Measurements from ENCODE around the gene RBM42.

The RBM42 gene

GRCh38 chr19:35655600-35655999 lies 26.8 kb downstream of the RBM42 start:
- DNase-seq: no peak

GRCh38 chr19:35656700-35657099 lies 27.9 kb downstream of the RBM42 start:
- no peak for DNase-seq

GRCh38 chr19:35657904-35658700 lies 29.3 kb downstream of the RBM42 start:
- DNase-seq: no peak

GRCh38 chr19:35661995-35662340 lies 33.1 kb downstream of the RBM42 start:
- DNase-seq: no peak

GRCh38 chr19:35663981-35664380 lies 35.1 kb downstream of the RBM42 start:
- no peak for DNase-seq

- DNase-seq: no peak
Observed at GRCh38 chr19:35665157-35665556, 36.3 kb downstream of the RBM42 start.

- no peak for DNase-seq
Observed at GRCh38 chr19:35665604-35666003, 36.8 kb downstream of the RBM42 start.

- no peak for DNase-seq
Observed at GRCh38 chr19:35666251-35666913, 37.5 kb downstream of the RBM42 start, which contains the start of gene UPK1A. Gene UPK1A (plus strand): TSS chr19:35666517. CDS start chr19:35666813, 296 bp downstream.

- DNase-seq: no peak
Observed at GRCh38 chr19:35669566-35669965, 40.7 kb downstream of the RBM42 start.

GRCh38 chr19:35669974-35670373 lies 41.1 kb downstream of the RBM42 start:
- no peak for DNase-seq

- DNase-seq: no peak
Observed at GRCh38 chr19:35670686-35671085, 41.9 kb downstream of the RBM42 start.

GRCh38 chr19:35671818-35672217 lies 43.0 kb downstream of the RBM42 start:
- no peak for DNase-seq

- DNase-seq: no peak
Observed at GRCh38 chr19:35673121-35673804, 44.4 kb downstream of the RBM42 start.

GRCh38 chr19:35675589-35676140 lies 46.8 kb downstream of the RBM42 start:
- no peak for DNase-seq
